NB4 (cell line): ENCODE data around the gene POMGNT2.

Experiments
- DNase-seq: peaks from one replicate; pipeline ENCODE4 v3.0.0; 2010; ENCODE audit warnings: low read depth
- H3K4me3 ChIP-seq: one replicate; pipeline ENCODE4 v1.5.1; 2011; ENCODE audit warnings: mild to moderate bottlenecking, low read depth, low read length, moderate library complexity
- CTCF ChIP-seq: IDR thresholded peaks from one replicate; pipeline ENCODE4 v1.5.1; 2012; ENCODE audit warnings: low read depth, low read length
- MYC ChIP-seq: IDR thresholded peaks from 2 replicates; pipeline ENCODE4 v1.6.1; 2011; ENCODE audit warnings: low read depth, low read length
- POLR2A ChIP-seq: IDR thresholded peaks from 2 replicates; pipeline ENCODE4 v1.6.1; 2011; ENCODE audit warnings: mild to moderate bottlenecking; ENCODE audit not compliant: insufficient read length; ENCODE audit errors: extremely low read depth
- TF ChIP-seq, protein P1 (sequence below): IDR thresholded peaks from 2 replicates; pipeline ENCODE4 v1.6.1; 2011; ENCODE audit warnings: low read depth, low read length

POMGNT2 gene

GRCh38 chr3:43093974-43094373 is 11.9 kb downstream of the POMGNT2 start:
- DNase-seq, result no peak
- no peak for TF ChIP-seq MYC
- TF ChIP-seq, protein P1, sequence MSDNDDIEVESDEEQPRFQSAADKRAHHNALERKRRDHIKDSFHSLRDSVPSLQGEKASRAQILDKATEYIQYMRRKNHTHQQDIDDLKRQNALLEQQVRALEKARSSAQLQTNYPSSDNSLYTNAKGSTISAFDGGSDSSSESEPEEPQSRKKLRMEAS, result no peak
- no peak for TF ChIP-seq POLR2A
- TF ChIP-seq CTCF, result no peak
- no peak overlapping the region for H3K4me3 ChIP-seq

DNA sequence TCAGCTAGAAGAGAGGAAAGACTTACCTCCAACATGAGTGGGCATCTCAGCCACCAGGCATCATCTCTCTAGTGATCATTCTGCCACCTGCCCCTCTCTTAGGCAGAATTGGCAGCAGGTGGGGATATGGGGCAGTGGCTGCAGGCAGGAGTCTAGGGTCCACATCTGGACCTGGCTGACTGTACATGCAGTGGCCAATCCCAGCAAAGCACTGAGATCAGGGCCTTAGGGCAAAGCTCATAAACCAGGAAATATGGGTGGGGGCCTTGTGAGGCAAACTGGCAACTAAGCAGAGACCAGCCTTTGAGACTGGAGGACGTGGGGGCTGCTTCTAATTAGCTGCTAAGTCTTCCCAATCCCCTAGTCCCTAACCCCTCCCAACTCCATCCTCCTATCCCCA is 12.9 kb downstream of the POMGNT2 start:
- TF ChIP-seq MYC (no peak), POLR2A (no peak), CTCF (no peak)
- TF ChIP-seq, protein P1, result no peak
- DNase-seq, result no peak

GRCh38 chr3:43091481-43091880 is 14.4 kb downstream of the POMGNT2 start:
- DNase-seq, result no peak
- TF ChIP-seq MYC (no peak), POLR2A (no peak), CTCF (no peak)
- TF ChIP-seq, protein P1, result no peak
- H3K4me3 ChIP-seq, result no peak overlapping the region

More for the DNA sequence above, 12.9 kb downstream of the POMGNT2 start:
- H3K4me3 ChIP-seq, result no peak overlapping the region

GRCh38 chr3:43090238-43090637 is 15.6 kb downstream of the POMGNT2 start:
- H3K4me3 ChIP-seq, result no peak overlapping the region
- no peak for TF ChIP-seq POLR2A
- TF ChIP-seq, protein P1, result no peak
- TF ChIP-seq MYC, result no peak
- no peak for TF ChIP-seq CTCF
- no peak for DNase-seq

- no peak for DNase-seq
- TF ChIP-seq POLR2A (no peak), CTCF (no peak), MYC (no peak)
- TF ChIP-seq, protein P1, result no peak
- no peak overlapping the region for H3K4me3 ChIP-seq
Measured at GRCh38 chr3:43089081-43089480, 16.8 kb downstream of the POMGNT2 start.

DNA sequence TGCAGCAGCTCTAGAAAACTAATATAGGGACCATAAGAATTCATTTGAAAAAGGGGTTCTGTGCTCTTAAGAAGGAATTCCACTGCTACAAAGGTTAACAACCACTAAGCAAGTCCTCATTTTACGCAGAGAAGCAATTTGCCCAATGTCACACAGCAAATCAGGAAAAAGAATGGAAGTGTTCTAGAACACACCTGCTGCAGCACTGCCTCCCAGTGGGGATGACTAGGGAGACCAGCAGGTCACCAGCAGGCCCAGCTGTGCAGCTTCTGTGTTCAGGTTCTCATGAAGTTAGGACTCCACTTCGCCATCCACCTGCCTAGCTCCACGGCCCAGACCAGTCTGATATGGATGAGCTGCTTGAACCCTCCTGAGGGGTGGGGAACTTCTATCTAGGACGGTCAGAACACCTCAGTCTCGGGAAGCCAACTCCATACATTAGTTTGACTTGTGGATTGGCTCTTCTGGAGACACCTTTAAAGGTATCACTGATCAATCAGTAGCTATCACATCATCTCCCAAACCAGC is 18.6 kb downstream of the POMGNT2 start:
- H3K4me3 ChIP-seq, result no peak overlapping the region
- TF ChIP-seq MYC (no peak), CTCF (no peak), POLR2A (no peak)
- TF ChIP-seq, protein P1, result no peak
- DNase-seq, result no peak
